Stimulated activated CD4-positive, alpha-beta T cell treated with anti-CD3 and anti-CD28 coated beads, Interleukin-1b, Interleukin-23, amount 100 ng/mL, for 4 hours (primary cell): ENCODE results near the gene EBNA1BP2.
"Not testable (repeated sequence)": the region's sequence is repeated elsewhere in the genome, so short reads cannot be mapped to it uniquely, and the experiment has no call there.

Experiments
- DNase-seq, 2 donors: peaks; one replicate each; pipeline ENCODE4 v3.0.0-alpha.2; 2020; ENCODE audit warnings: low read depth in 2 of 2

EBNA1BP2 gene

GRCh38 chr1:43119928-43120586, 52.0 kb downstream of the EBNA1BP2 start:
- DNase-seq = not testable (repeated sequence)
